Mammary epithelial cell (primary cell): ENCODE measurements around the gene CALHM2.

Experiments
- EZH2 ChIP-seq: IDR thresholded peaks from 2 replicates; pipeline ENCODE4 v1.6.1; 2012; ENCODE audit warnings: low read length, inconsistent platforms, borderline replicate concordance
- TF ChIP-seq, protein P1 (sequence below), 2 donors: IDR thresholded peaks in 1 of 2; conservative IDR thresholded peaks in 1 of 2; 2 replicates each; pipeline ENCODE4 v1.5.1; 2011 to 2012; ENCODE audit warnings: inconsistent platforms in 2 of 2, low read length in 2 of 2, mild to moderate bottlenecking in 2 of 2, control low read depth in 1 of 2, low read depth in 1 of 2; ENCODE audit not compliant: insufficient read depth in 1 of 2; ENCODE audit errors: extremely low read depth in 1 of 2

- TF ChIP-seq, protein P1, sequence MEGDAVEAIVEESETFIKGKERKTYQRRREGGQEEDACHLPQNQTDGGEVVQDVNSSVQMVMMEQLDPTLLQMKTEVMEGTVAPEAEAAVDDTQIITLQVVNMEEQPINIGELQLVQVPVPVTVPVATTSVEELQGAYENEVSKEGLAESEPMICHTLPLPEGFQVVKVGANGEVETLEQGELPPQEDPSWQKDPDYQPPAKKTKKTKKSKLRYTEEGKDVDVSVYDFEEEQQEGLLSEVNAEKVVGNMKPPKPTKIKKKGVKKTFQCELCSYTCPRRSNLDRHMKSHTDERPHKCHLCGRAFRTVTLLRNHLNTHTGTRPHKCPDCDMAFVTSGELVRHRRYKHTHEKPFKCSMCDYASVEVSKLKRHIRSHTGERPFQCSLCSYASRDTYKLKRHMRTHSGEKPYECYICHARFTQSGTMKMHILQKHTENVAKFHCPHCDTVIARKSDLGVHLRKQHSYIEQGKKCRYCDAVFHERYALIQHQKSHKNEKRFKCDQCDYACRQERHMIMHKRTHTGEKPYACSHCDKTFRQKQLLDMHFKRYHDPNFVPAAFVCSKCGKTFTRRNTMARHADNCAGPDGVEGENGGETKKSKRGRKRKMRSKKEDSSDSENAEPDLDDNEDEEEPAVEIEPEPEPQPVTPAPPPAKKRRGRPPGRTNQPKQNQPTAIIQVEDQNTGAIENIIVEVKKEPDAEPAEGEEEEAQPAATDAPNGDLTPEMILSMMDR (conservative IDR thresholded peaks at IDR 0.05 in 1 of 2, IDR thresholded peaks at IDR 0.05 in 1 of 2; ENCODE audit: extremely low read depth in 1 of 2, insufficient read depth in 1 of 2, low read depth in 1 of 2, low read length in 2 of 2) = no peak
- no peak for TF ChIP-seq EZH2
Observed at GRCh38 chr10:103451091-103451813, 918 bp downstream of the CALHM2 start.
